NCI-H1436 (cell line): ENCODE results near the gene ACTL10.

Experiments used
- DNase-seq: peaks from one replicate; lab custom pipeline; 2025; lab: John Stamatoyannopoulos, UW

Gene ACTL10

DNA sequence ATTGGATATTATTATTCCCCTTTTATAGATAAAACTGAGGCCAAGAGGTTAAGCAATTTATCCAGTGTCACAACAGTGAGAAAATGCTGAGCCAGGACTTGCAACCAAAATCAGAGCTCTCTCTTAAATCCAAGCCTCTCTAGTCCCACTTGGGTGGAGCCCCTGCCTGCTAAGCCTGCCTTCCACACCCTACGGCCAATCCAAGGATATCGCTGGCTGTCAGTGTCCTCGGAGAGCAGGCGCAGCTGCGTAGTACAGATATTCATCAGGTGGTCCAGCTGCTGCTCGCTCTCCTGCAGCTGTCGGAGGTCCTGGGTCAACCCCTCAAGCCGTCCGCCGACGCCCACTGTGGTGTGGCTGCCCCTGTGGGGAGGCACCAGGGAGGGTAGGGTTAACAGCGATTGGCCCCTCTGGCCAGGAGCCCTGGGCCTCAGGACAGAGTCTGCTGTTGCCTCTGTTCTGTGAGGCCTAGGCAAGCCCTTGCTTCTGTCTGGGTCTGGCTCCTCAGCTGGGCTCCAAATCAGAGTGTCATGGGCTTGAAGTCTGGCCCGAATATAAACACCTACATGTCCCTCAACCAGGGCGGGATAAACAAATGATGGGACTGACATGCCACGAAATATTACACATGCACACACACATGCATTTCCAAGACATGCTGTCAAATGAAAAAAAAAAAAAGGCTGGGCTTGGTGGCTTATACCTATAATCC lies 11.4 kb downstream of the ACTL10 start:
- no peak for DNase-seq

DNA sequence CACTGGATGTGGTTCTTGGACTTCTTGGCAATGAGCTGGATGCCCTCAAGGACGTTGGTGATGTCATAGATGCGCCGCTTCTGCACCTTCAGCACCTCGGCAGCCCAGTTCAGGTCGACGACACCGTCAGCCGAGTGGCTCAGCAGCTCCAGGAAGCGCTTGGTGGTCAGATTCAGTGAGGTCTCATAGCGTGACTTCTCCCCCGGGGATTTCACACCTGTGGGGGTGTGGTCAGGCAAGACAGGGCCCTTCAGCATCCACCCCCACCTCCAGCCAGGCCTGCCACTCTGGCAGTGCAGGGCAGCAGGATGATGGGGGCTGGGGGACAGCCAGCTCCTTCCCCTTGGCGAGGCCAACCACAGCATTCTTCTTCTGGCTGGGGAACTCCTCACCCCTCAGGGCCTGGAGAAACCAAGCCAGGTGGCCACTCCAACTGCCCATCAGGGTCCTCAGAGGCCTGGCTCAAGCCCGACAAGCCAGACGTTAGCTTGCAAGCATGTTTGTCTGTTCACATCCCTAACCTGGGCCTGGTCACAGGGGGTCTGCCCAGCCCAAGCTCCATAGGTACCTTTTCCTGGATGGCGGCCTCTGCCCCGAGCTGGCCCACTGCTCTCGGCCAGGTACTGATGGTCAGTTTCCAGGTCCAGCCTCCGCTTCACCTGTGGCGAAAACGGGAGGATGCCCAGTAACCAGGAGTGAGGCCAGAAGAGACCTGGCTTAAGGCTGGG lies 13.2 kb downstream of the ACTL10 start:
- DNase-seq, result no peak

DNA sequence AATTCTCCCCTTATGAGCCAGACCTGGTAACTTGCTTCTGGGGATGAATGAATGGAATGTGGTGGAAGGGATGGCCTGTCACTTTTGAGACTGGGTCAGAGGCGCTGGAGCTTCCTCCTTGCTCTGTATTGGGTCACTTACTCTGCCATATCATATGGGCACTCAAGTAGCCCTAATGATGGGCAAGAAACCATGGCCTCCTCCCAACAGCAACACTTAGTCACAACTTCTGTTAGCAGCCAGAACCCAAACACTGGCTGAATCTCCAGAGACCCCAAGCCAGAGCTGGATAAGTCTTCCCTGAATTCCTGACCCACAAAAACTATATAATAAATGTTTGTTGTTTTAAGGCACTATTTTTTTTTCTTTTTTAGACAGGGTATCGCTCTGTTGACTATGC lies 13.9 kb downstream of the ACTL10 start:
- DNase-seq, result no peak

DNA sequence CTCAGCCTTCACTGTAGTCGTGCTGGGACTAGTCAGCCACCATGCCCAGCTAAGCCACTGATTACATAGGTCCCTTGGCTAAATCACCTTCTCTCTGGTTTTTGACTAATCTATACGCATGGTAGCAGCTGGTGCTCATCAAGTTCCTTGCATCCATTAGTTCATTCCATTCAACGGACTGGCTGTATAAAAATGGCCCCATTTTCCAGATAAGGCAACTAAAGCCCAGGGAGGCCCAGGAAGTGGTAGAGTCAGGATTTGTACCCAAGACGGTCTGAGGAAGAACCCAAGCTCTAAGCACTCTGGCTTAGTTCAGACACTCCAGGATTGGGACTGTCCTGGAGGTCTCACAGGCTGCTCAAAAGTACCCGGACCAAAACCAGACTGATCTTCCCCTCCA lies 14.5 kb downstream of the ACTL10 start:
- no peak for DNase-seq

DNA sequence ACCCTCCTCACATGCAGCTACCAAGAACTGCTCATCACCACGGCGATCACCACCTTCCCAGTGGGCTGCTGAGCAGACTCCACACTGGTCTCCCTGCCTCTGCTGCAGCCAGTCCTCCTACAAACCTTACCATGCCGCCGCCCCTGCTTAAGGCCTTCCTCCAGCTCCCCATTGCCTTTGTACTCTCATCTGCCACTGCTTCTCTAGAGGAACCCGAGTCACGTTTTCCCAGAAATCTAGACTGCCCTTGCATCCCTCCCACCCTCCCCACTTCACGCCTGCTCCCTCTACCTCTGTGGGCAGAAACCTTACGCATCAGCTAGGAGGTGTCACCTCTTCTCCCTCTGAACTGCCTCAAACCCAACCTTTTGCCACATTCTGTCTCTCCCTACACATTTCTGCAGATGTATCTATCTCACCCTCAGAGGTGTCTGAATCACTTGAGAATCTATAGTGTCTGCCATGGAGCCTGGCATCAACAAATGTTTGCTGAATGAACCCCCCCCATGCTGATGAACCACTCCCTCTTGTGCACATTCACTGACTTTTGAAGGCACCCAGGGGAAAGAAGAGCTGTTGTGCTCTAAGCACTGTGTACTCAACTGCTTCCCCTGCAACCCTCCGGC lies 15.1 kb downstream of the ACTL10 start:
- no peak for DNase-seq

DNA sequence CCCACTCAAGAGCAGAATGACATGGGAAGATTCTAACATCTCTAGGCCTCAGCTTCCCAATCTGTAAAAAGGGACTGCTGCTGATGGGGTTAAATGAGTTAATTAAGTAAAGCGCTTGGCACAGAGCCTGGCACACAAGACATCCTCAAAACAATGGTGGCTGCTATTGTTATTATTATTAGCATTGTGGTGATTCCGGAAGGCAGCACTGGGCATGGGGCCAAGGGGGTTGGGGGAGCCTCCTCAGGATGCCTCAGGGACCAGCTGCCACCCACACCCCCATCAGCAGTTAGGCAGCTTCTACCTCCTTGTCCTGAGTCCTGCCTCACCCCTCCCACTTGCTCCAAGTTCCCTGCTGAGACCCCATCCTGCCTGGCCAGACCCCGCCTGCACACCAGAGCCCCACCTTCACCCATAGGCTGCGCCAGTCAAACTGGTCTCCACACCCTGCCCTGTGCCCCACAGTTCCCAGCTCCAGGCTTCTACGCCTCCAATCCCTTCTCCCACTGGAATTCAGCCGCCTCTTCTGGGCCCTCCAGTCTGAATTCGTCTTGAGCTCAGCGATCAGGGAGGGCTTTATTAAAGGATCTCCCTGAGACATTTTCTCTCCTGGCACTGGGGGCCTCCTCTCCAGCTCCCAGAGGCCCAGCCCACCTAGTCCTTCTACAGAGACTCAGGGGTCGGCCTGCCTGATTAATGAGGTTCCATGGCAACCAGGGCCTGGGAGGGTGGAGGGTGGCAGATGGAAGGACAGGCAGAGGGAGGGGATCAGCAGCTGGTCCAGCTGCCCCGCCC lies 18.0 kb downstream of the ACTL10 start:
- peak; percentile 73 for DNase-seq

DNA sequence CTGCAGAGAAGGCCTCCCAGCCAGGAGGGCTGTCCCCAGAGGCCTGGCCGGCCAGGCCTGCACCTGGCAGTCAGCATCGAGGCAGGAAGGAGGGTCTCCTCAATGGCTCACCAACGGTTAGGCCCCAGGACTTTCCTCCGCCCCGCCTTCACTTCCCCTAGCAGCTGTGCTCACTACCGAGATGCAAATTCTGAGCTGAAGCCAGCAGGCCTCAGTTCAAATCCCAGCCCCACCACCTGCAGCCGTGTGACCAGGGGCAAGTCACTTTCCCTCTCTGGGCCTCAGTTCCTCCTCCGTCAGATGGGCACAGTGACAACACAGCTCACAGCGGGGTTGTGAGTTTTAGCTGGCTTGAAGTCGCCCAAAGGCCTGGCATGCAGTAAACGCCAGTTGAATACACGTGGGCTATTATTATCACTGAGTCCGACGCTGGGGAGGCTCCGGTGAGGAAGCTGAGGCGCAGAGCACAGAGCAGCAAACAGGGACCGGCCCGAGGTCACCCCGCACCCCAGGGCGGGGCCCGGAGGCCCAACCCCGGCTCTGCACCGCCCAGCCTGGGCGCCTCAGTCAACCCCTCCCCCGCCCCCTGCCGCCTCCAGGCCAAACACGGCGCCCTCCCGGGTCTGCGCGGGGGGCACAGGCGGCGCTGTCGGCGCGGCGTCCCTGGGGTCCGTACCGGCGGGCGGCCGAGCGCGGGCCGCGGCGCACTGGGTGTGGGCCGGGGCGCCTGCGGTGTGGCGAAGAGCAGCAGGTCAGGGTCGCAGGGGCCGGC lies 18.8 kb downstream of the ACTL10 start:
- peak; percentile 44 for DNase-seq

DNA sequence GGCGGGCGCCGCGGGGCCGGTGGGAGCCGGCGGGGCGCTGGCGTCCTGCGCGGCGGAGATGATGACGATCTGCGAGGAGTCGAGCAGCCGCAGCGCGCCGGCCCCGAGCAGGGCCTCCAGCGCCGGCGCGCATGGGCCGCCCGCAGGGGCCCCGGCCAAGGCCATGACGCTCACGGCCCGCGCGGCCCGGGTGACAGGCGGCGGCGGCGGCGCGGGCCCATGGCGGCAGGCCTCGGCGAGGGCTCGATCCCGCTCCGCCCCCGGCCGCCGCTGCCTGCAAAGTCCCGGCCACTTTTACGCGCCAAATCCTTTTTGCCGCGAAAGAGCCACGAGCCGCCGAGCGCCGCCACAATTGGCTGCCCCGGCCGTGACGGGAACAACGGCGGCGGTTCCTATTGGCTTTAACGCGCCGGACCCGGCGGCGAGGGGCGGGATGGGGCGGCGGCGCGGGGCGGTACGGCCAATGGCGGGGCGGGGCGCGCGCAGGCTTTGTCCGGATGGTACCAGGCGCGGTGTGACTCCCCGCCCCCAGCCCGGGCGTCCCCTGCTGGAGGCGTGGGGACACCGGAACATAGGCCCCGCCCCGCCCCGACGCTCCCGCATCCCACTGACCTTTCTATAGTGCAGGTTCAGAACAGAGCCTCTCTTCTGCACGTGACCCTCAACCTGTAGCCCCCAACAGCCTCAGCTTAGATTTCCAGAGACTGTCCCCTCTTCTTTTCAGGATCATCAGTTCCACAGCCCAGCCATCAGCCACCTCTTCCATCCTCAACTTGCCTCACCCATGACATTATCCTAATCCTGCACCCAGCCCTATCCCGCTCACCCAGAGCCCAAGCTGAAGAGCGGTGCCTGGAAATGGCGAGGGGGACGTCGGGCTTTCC lies 19.6 kb downstream of the ACTL10 start, which contains the start of gene E2F1:
E2F1 (minus strand) TSS at position 286 of the 884 bp plus-strand sequence; CDS start at position 165, 121 bp downstream.
- peak; percentile 94 for DNase-seq

DNA sequence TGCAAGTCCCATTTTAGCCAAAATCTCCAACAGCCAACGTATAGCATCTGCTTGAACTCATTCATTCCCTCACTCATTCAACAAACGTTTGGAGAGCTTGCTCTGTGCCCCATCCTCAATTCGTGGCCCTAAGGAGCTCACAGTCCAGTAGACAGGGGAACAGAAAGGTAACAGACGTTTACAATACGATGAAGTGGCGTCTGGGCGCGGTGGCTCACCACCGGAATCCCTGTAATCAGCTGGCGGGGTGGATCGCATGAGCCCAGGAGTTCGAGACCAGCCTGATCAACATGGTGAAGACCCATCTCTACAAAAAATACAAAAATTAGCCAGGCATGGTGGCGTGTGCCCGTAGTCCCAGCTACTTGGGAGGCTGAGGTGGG lies 20.2 kb downstream of the ACTL10 start:
- no peak for DNase-seq

DNA sequence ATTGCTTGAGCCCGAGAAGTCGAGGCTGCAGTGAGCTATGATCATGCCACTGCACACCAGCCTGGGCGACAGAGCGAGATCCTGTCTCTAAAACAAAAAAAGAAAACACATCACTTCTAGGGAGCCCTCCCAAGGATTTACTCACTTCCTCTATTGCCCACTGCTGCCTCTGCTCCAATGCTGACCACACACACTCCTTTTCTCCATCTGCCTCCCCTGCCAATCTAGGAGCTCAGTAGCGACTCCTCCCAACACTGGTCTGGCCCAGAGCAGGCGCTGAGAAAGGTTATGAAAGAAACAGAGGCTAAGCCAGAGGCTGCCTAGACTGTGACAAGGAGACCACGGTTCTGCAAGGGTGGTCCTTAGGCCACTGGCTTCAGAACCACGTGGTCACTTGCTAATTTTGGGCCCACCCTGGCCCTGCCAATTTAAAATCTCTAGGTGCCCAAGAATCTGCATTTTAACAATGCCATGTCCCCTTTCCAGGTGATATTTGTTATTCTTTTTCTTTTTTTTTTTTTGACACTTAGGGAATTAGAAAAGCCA lies 20.7 kb downstream of the ACTL10 start:
- no peak for DNase-seq

DNA sequence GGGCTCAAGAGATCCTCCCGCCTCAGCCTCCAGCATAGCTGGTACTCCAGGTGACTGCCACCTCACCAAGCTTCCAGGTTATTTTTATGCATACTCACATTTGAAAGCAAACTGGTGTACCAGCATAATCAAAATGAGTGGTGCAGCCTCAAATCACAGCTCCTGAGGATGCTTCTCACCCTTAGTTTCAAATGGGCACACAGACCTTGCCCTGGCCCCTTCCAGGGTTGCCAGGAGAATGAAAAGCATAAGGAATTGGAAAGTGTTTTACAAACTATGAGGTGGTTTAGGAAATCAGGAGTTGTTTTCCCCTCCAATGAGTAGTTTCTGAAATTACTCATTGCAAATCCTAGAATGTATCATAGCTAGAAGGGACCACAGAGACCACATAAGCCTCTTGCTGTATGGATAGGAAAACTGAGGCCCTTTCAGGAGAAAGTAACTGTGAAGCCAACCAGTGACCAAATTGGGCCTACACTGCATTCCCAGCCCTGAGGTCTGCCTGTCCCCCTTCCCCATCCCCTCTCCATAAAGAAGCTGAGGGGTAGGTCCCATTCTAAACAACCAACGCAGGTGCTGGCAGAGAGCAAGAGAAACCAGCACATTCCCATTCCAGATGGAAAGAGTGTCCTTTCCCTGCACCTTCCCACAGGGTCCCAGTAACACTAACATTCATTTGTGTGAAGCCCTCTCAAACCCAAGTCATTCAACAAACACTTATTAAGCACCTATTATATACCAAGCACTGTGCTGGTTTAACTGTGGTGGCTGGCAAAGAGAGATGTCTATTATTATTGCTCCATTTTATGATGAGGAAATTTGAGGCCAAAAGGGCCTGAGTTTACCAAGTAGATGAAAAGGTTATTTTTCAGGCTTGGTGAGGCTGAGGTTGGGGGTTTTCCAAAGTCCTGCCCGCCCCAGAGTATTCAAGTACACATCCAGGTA lies 21.5 kb downstream of the ACTL10 start:
- DNase-seq, result no peak

DNA sequence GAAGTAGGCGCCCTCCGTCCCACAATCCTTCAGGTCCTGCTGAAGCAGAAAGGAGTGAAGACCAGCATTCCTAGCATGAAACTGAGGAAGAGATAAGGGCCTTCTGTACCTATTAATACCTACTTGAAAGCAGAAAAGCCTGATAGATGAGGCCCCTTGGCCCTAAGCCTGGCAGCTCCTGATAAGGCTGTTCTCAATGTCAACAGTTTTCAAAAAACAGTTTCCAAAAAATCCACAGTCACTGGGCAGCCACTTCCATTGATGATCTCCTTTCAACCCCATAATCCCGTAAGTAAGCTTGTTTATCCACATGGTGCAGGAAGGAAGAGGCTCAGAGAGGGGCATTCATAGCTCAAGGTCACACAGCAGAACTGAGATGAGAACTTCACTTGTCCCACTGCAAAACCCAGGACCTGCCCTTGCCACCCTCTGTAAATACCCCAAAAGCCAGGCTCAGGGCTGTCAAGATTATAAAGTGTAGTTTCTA lies 22.2 kb downstream of the ACTL10 start:
- no peak for DNase-seq

DNA sequence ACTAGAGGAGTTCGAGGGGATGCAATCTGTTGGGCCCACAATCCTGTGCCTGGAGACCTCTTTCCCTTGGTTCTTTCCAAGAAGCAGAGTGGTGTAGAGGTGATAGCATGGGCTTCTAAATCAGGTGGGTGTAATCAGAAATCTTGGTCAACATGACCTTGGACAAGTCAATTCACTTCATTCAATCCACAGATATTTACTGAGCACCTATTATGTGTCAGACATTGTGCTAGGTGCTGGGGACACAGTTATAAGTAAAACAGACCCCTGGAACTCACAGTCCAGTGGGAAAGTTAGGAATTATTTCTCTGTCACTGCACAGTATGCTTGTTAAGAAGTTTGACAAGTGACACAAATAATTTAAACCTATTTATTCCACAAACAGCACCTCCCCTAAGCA lies 22.8 kb downstream of the ACTL10 start:
- no peak for DNase-seq

DNA sequence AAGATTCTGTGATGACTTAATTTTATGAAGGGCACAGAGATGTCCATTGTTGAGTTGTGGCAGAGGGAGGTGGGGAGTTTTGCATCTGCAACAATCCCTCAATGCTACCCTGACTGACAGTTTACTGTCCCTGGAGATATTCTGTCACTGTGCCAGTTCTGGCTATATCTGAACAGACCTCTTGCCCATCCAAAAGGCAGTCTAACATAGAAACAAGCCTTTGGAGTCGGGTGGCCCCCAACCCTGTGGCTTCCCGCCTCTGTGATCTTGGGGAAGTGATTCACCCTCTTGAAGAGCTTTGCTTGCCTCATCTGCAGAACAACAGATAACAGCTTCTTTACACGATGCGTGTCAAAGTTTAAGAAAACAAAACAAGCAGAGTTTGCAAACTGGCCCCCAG lies 23.2 kb downstream of the ACTL10 start:
- no peak for DNase-seq

DNA sequence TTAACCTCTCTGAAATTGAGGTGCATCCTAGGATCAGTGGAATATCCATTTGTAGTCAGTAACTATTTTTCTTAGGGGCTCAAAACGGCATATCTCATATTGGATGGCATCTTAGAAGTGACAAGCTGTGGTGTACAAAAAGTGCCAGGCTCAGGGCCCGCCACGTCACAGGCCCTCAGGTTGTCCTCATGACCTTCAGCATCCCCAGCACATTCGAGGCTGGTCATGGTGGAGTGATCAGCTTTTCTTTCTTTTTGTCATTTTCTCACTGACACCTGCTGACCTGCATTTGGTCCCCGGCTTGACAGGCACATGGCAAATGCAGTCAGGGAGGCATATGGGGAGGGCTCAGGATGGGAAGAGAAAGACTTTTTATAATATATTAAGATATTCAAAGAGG lies 26.5 kb downstream of the ACTL10 start:
- no peak for DNase-seq

DNA sequence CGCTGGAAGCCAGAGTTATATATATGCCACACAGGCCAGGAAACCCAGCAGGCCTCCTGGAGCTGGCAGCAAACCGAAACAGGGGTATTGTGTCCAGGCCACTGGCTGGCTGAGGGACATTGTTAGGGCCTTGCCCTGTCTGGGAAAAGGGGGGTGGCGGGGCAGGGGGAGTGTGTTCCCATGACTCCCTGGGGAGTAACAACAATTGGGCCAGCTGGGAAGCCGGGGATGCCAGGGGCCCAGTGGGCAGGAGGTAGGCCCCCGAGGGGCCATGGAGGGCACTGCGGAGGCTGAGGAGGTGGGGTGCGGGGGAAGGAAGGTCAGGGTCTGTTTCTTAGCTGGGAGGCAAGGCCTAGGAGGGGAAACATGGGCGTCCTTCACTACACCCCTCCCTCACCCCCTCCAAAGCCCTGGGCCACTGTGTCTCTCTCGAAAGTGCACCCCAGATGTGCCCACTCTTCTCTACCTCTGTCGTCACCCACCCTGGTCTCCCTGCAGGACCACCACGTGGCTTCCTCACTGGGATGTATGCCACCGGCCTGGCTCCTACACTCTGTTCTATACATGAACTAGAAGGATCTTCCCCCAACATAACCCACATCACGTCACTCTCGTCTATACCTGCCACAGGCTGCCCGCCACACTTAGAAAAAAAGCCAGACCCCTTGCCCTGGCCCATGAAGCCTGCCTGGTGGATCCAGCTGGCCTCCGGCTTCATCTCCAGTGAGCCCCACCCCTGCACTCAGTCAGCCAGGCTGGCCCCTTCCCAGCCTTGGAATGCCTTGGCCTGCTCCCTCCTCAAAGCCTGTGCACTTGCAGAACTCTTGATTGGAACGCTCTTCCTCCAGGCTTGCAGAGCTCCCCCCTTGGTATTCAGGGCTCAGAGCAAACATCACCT lies 27.2 kb downstream of the ACTL10 start:
- no peak for DNase-seq

DNA sequence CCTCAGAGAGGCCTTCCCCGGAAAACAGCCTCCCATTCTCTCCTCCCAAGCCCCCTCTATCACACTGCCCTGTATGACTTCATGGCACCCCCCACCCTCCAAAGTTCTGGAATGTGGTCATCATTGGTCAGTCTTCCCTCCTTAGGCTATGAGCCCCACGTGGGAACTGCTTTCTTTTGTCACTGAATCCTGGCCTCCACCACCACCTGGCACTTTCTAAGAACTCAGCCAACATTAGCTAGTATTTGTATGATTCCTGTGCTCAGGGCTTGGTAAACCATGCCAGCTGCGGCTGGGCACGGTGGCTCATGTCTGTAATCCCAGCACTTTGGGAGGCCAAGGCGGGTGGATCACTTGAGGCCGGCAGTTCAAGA lies 27.9 kb downstream of the ACTL10 start:
- DNase-seq, result no peak

DNA sequence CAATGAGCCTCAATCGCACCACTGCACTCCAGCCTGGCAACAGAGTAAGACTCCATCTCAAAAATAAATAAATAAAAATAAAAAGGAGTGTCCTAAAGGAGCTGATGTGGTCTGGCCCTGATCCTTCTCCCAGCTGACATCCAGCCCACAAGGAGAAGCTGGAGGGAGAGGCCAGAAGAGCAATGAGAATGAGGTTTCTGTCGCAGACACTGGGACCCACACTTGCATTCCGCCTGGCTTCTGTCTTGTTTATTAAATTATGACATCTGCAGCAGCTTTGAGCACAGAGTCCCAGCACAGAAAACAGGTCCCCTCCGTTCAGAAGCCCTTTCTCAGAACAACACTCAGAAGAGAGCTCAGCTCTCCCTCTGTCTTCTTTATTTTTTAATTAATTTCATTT lies 29.7 kb downstream of the ACTL10 start:
- no peak for DNase-seq
